NT2/D1 (cell line): ENCODE results near the gene ATG2B.

Experiments used
- DNase-seq: peaks from one replicate; pipeline ENCODE4 v3.0.0-alpha.2; 2011; ENCODE audit warnings: low read depth, low spot score
- H3K27me3 ChIP-seq: 2 replicates; pipeline ENCODE4 v1.6.0; 2011; ENCODE audit warnings: mild to moderate bottlenecking; ENCODE audit not compliant: insufficient read length, insufficient read depth
- H3K36me3 ChIP-seq: 2 replicates; pipeline ENCODE4 v1.6.1; 2011; ENCODE audit warnings: mild to moderate bottlenecking, low read length, mixed read lengths; ENCODE audit not compliant: insufficient read depth, insufficient read length
- H3K4me1 ChIP-seq: 2 replicates; pipeline ENCODE4 v1.5.1; 2011; ENCODE audit not compliant: insufficient read depth, insufficient read length
- H3K4me3 ChIP-seq: 2 replicates; pipeline ENCODE4 v1.5.1; 2011; ENCODE audit warnings: low read depth; ENCODE audit not compliant: insufficient read length
- H3K9ac ChIP-seq: 2 replicates; pipeline ENCODE4 v1.6.0; 2011; ENCODE audit warnings: low read depth; ENCODE audit not compliant: insufficient read length
- H3K9me3 ChIP-seq: 2 replicates; pipeline ENCODE4 v1.5.1; 2011; ENCODE audit warnings: mild to moderate bottlenecking, low read length; ENCODE audit not compliant: insufficient read depth
- SUZ12 ChIP-seq: IDR thresholded peaks from 2 replicates; pipeline ENCODE4 v1.6.1; 2011; ENCODE audit not compliant: insufficient read length, insufficient read depth; ENCODE audit errors: extremely low read depth
- YY1 ChIP-seq: IDR thresholded peaks from 2 replicates; pipeline ENCODE4 v1.6.1; 2011; ENCODE audit not compliant: insufficient read length, insufficient read depth
- ZNF274 ChIP-seq: IDR thresholded peaks from 2 replicates; pipeline ENCODE4 v1.6.1; 2011; ENCODE audit warnings: mild to moderate bottlenecking, low read depth, low read length

The ATG2B gene

GRCh38 chr14:96309896-96310330 is 53.2 kb downstream of the ATG2B start:
- Histone ChIP-seq H3K4me3 (no peak overlapping the region), H3K27me3 (no peaks in the 10 kb centered on the region), H3K9me3 (no peaks in the 10 kb centered on the region), H3K36me3 (peaks cover 21% of the 10 kb centered on the region), H3K9ac (no peak overlapping the region), H3K4me1 (no peaks in the 10 kb centered on the region)
- TF ChIP-seq ZNF274 (no peak), SUZ12 (no peak), YY1 (no peak)
- DNase-seq, result no peak

DNA sequence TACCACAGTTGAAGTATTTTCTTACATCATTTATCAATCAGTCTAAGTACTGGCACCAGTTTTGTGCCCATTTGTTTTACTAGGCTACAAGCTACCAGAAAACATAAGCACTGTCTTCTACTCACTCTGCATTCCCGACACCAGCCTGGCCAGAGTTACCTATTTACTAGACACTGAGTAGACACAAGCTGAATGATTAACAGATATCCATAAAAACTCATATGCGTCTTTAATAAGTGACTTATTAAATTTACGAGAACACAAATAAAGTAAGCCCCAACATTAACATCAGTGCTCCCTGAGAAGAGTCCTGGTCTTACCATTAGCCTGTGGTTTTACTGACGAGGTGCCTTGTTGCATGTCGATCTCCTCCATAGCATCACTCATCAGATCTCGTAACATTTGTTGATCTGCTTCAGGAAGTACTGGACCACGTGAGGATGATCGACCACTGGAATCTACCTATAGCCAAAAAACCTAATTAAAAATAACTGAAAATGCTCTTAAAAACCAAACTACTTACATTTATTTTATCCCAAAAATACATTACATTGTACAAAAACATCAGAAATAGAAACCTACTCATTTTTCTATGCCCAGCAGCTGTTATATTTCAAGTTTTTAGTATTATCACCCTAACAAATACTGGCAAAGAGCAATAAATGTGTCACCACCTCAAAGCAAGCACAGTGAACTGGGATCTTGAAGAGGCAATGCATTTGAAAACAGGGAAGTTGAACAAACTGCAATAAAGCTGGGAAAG is 53.8 kb downstream of the ATG2B start:
- no peaks in the 10 kb centered on the region for H3K9me3 ChIP-seq
- no peaks in the 10 kb centered on the region for H3K4me1 ChIP-seq
- H3K9ac ChIP-seq, result no peak overlapping the region
- DNase-seq, result no peak
- H3K36me3 ChIP-seq, result peaks cover 19% of the 10 kb centered on the region
- TF ChIP-seq ZNF274, result no peak
- TF ChIP-seq YY1, result no peak
- TF ChIP-seq SUZ12, result no peak
- no peaks in the 10 kb centered on the region for H3K27me3 ChIP-seq
- H3K4me3 ChIP-seq, result no peak overlapping the region

DNA sequence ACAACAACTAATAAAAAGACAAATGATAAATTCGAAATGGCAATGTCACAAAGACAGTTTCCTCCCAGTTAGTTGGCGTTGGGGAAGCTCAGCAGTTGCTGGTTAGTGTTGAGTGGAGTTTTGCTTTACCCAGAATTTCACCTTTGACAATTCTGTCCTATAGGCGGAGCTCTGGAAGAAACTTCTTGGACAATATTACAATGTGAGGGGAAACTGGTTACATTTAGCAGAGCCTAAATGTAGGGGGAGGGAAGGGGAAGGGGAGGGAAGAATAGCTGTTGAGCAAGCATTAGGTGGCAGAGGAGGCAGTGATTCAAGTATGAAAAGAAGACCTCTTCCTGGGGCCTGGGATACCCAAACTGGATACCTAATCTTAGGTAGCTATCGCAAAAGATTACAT is 55.7 kb downstream of the ATG2B start:
- peaks cover 27% of the 10 kb centered on the region for H3K36me3 ChIP-seq
- no peak for DNase-seq
- TF ChIP-seq ZNF274, result no peak
- TF ChIP-seq SUZ12, result no peak
- TF ChIP-seq YY1, result no peak
- H3K4me3 ChIP-seq, result no peak overlapping the region
- no peaks in the 10 kb centered on the region for H3K9me3 ChIP-seq
- no peak overlapping the region for H3K9ac ChIP-seq
- H3K27me3 ChIP-seq, result no peaks in the 10 kb centered on the region
- H3K4me1 ChIP-seq, result no peaks in the 10 kb centered on the region

- no peak for TF ChIP-seq ZNF274
- no peak for TF ChIP-seq YY1
- TF ChIP-seq SUZ12, result no peak
- Histone ChIP-seq H3K27me3 (no peaks in the 10 kb centered on the region), H3K9me3 (no peaks in the 10 kb centered on the region), H3K9ac (no peak overlapping the region), H3K36me3 (peaks cover 27% of the 10 kb centered on the region), H3K4me1 (no peaks in the 10 kb centered on the region), H3K4me3 (no peak overlapping the region)
- DNase-seq, result no peak
Measured at GRCh38 chr14:96304956-96305355, 58.2 kb downstream of the ATG2B start.

GRCh38 chr14:96303981-96304380 is 59.2 kb downstream of the ATG2B start:
- DNase-seq, result no peak

DNA sequence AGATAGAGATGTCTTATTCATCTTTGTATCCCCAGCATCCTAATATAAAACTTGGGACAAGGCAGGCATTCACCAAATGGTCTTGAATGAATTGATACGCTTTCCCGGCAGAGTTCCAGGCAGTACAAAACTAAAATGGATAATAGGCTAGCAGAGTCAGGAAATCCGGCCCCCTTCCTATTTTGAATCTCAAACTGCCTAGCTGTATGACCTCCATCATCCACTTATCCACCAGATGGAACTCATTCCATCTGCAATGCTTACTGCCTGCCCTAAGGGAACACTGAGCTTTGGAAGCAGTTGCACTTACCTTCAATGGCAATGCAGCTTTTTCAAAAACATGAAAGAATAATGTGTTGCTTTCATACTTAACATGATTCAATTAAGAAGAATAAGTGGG is 63.7 kb downstream of the ATG2B start:
- Histone ChIP-seq H3K4me3 (no peak overlapping the region), H3K4me1 (no peaks in the 10 kb centered on the region), H3K27me3 (no peaks in the 10 kb centered on the region), H3K9me3 (no peaks in the 10 kb centered on the region), H3K36me3 (peaks cover 19% of the 10 kb centered on the region), H3K9ac (no peak overlapping the region)
- TF ChIP-seq ZNF274 (no peak), SUZ12 (no peak), YY1 (no peak)
- DNase-seq, result no peak

More at GRCh38 chr14:96303981-96304380, 59.2 kb downstream of the ATG2B start:
- Histone ChIP-seq H3K4me1 (no peaks in the 10 kb centered on the region), H3K9me3 (no peaks in the 10 kb centered on the region), H3K36me3 (peaks cover 28% of the 10 kb centered on the region), H3K9ac (no peak overlapping the region), H3K27me3 (no peaks in the 10 kb centered on the region), H3K4me3 (no peak overlapping the region)
- TF ChIP-seq ZNF274, result no peak
- no peak for TF ChIP-seq SUZ12
- TF ChIP-seq YY1, result no peak

GRCh38 chr14:96297997-96298515 is 65.1 kb downstream of the ATG2B start:
- DNase-seq, result no peak
- Histone ChIP-seq H3K4me3 (no peak overlapping the region), H3K9ac (no peak overlapping the region), H3K36me3 (peaks cover 14% of the 10 kb centered on the region), H3K9me3 (no peaks in the 10 kb centered on the region), H3K27me3 (no peaks in the 10 kb centered on the region), H3K4me1 (peaks cover 2% of the 10 kb centered on the region)
- TF ChIP-seq SUZ12, result no peak
